Ovary (tissue), 3 donors: ENCODE measurements around the gene SPTBN5.

Source experiments
- EP300 ChIP-seq: sonication (generic); formaldehyde crosslinking; IDR thresholded peaks from one replicate; pipeline ENCODE4 v1.6.1; 2017; ENCODE audit warnings: antibody characterized with exemption
- POLR2A ChIP-seq: fragments of 450-650 bp; IDR thresholded peaks from one replicate; pipeline ENCODE4 v1.6.1; 2017; ENCODE audit warnings: antibody characterized with exemption, mild to moderate bottlenecking, moderate library complexity
- TF ChIP-seq, protein P1 (sequence below), 3 donors: fragments of 450-650 bp in 2 of 3; fragments of 200-600 bp in 1 of 3; IDR thresholded peaks; one replicate each; pipeline versions ENCODE4 v1.5.1 to v1.8.0; 2016 to 2022; ENCODE audit warnings: antibody characterized with exemption in 3 of 3, mild to moderate bottlenecking in 1 of 3
- donor health status: DM: no; HTN: no; CAD: no.

DNA sequence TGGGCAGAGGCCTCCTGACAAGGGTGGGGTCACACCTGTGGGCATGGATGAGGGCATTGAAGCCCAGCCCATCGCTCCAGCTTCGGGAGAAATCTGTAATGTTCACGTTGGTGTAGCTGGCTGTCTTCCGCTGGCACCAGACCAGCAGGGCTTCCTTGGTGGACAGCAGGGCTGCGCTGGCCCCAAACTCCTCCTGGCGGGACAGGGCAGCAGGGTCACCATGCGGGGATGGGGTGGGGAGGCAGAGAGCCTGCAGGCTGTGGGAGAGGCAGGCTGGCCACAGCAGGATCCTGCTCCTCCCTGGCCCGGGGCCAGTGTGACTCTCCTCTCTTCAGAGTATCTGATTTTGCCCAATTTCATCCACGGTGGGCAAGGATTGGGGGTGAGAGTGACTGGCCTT, 6.0 kb downstream of the SPTBN5 start:
- TF ChIP-seq, protein P1, sequence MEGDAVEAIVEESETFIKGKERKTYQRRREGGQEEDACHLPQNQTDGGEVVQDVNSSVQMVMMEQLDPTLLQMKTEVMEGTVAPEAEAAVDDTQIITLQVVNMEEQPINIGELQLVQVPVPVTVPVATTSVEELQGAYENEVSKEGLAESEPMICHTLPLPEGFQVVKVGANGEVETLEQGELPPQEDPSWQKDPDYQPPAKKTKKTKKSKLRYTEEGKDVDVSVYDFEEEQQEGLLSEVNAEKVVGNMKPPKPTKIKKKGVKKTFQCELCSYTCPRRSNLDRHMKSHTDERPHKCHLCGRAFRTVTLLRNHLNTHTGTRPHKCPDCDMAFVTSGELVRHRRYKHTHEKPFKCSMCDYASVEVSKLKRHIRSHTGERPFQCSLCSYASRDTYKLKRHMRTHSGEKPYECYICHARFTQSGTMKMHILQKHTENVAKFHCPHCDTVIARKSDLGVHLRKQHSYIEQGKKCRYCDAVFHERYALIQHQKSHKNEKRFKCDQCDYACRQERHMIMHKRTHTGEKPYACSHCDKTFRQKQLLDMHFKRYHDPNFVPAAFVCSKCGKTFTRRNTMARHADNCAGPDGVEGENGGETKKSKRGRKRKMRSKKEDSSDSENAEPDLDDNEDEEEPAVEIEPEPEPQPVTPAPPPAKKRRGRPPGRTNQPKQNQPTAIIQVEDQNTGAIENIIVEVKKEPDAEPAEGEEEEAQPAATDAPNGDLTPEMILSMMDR (IDR thresholded peaks at IDR 0.05), result no peak
- no peak for TF ChIP-seq POLR2A
- TF ChIP-seq EP300, result no peak
